Esophagus muscularis mucosa (tissue), 3 donors: ENCODE measurements around the gene DRD4.
A peak's percentile ranks its signal among the peaks of the same experiment; 100 is the strongest.

Experiments
- CTCF ChIP-seq, 3 experiments: fragments of 200-600 bp in 2 of 3; fragments of 450-650 bp in 1 of 3; sonication (generic) in 2 of 3; IDR thresholded peaks; one replicate each; pipeline ENCODE4 v1.5.1; 2017 to 2019; ENCODE audit warnings: antibody characterized with exemption in 3 of 3, mild to moderate bottlenecking in 2 of 3, moderate library complexity in 1 of 3
- POLR2A ChIP-seq: fragments of 450-650 bp; IDR thresholded peaks from one replicate; pipeline ENCODE4 v1.6.1; 2017; ENCODE audit warnings: antibody characterized with exemption, moderate library complexity, mild to moderate bottlenecking, low read depth
- POLR2AphosphoS5 ChIP-seq, 2 donors: sonication (generic); formaldehyde crosslinking; IDR thresholded peaks; one replicate each; pipeline ENCODE4 v1.6.1; 2017; ENCODE audit warnings: antibody characterized with exemption in 2 of 2

- no peak for TF ChIP-seq CTCF (IDR thresholded peaks at IDR 0.05)
- no peak for TF ChIP-seq POLR2A
- peak; percentile 36 to 59 for TF ChIP-seq POLR2AphosphoS5 (IDR thresholded peaks at IDR 0.05)
Observed at GRCh38 chr11:606245-606644, 30.8 kb upstream of the DRD4 start.
